Mammary epithelial cell (primary cell): ENCODE measurements around the gene IMMP2L.

Experiments
- CTCF ChIP-seq, 2 donors: IDR thresholded peaks in 1 of 2; conservative IDR thresholded peaks in 1 of 2; 2 replicates each; pipeline ENCODE4 v1.5.1; 2011 to 2012; ENCODE audit warnings: inconsistent platforms in 2 of 2, low read length in 2 of 2, mild to moderate bottlenecking in 2 of 2, control low read depth in 1 of 2, low read depth in 1 of 2; ENCODE audit not compliant: insufficient read depth in 1 of 2; ENCODE audit errors: extremely low read depth in 1 of 2
- EZH2 ChIP-seq: IDR thresholded peaks from 2 replicates; pipeline ENCODE4 v1.6.1; 2012; ENCODE audit warnings: low read length, inconsistent platforms, borderline replicate concordance

DNA sequence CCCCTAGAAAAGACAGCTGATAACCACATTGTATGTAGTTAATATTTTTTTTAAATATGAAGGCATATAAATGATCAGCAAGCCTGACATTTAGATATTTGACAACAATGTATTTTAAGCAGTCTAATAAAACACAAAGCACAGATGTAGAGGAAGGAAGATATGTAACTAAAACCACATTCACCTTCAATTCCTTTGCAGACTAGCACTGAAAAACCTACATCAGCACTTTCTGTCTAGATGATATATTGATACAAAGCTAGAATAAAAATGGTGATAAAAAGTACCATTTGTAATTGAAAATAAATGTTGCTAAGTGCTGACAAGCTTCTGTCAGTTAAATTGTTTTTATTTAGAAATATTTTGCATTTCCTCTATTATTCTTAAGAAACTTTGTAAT is 153.6 kb downstream of the IMMP2L start:
- TF ChIP-seq CTCF (conservative IDR thresholded peaks at IDR 0.05 in 1 of 2, IDR thresholded peaks at IDR 0.05 in 1 of 2; ENCODE audit: extremely low read depth in 1 of 2, insufficient read depth in 1 of 2, low read depth in 1 of 2, low read length in 2 of 2) (no peak), EZH2 (no peak)
